Astrocyte of the spinal cord (primary cell): Measurements from ENCODE around the gene RFC3.

Experiments used
- DNase-seq: peaks from one replicate; pipeline ENCODE4 v3.0.0; 2011; ENCODE audit warnings: low read depth, low spot score
- H3K4me3 ChIP-seq: 2 replicates; pipeline ENCODE4 v1.5.1; 2011; ENCODE audit warnings: low read depth, mild to moderate bottlenecking, low read length, moderate library complexity
- CTCF ChIP-seq: IDR thresholded peaks from 2 replicates; pipeline ENCODE4 v1.5.1; 2012; ENCODE audit warnings: low read depth, mild to moderate bottlenecking, low read length, inconsistent platforms
- in situ Hi-C: cut with HindIII; loops from 2 replicates; pipeline ENCODE4 v1.10.0; 2017; ENCODE audit warnings: low sequenced_read_pairs

The RFC3 gene

GRCh38 chr13:33827139-33827538 is 9.2 kb downstream of the RFC3 start:
- H3K4me3 ChIP-seq: no peak overlapping the region
- in situ Hi-C loops: no loop called here
- TF ChIP-seq CTCF: no peak
- no peak for DNase-seq

- no peak for TF ChIP-seq CTCF
- no peak overlapping the region for H3K4me3 ChIP-seq
- in situ Hi-C loops: no loop called here
- DNase-seq: no peak
Measured at GRCh38 chr13:33828431-33829129, 10.6 kb downstream of the RFC3 start.

DNA sequence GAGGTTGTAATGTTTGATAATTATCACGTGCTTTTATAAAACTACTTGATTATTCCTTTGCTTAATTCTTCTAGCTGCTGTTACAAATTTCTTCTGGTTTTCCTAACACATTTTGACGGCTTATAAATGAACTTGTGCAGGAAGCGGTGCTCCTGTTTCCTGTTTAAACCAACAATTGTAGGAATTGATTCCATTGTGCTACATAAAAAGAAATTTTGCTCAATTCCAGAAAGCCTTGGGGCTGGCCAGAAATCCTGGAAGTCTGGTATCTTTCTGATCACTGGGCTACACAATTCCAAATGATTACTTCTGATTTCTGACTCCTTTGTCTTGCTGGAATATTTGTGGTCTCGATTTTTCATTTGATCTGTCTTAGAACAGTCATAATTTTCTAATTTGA is 14.9 kb downstream of the RFC3 start:
- no peak for DNase-seq
- in situ Hi-C loops: no loop called here
- no peak for TF ChIP-seq CTCF
- no peak overlapping the region for H3K4me3 ChIP-seq

DNA sequence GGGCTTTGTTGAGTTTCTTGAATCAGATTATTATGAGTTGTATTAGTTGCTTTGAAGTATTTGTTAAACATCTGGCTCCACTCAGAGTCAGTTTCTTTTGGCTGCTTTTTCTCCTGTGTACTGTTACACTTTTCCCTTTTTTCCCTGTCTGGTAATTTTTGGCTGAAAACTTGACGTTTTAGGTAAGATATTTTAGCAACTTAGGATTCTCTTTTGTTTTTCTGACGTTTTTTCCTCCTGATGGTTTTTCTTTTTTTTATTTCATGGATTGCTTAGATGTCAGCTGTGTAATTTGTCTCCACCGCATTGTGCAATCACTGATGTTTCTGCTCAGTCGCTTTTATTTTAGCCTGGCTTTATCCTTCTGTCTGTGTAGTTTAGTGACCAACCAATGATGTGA is 20.7 kb downstream of the RFC3 start:
- DNase-seq: no peak
- in situ Hi-C loops: no loop called here
- TF ChIP-seq CTCF: no peak
- no peak overlapping the region for H3K4me3 ChIP-seq

- TF ChIP-seq CTCF: no peak
- no peak overlapping the region for H3K4me3 ChIP-seq
- no peak for DNase-seq
- in situ Hi-C loops: no loop called here
Measured at GRCh38 chr13:33840402-33840801, 22.5 kb downstream of the RFC3 start.

DNA sequence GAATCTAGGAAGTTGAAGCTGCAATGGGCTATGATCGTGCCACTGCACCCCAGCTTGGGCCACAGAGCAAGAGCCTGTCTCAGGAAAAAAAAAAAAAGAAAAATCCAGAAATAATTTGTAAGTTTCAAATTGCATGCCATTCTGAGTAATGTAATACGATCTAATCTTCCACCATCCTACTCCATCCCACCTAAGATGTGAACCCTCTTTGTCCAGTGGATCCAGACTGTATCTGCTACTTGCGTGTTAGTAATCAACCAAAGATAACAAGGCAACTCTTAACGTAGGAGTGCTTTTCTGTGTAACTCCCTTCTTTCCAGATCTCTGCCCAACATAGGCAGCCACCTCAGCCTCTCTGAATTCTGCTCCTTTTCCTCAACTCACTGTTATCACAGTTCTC is 24.3 kb downstream of the RFC3 start:
- in situ Hi-C loops: no loop called here
- H3K4me3 ChIP-seq: no peak overlapping the region
- TF ChIP-seq CTCF: no peak
- no peak for DNase-seq
